Kidney epithelial cell (primary cell): ENCODE data around the gene CEBPG. TPM values are rescaled to one million over a fixed set of nuclear protein-coding genes. Genes with fewer than 3 reads are reported as not detected.

Experiments used
- DNase-seq: peaks from one replicate; pipeline ENCODE4 v3.0.0-alpha.2; 2010; ENCODE audit warnings: low read depth
- H3K27me3 ChIP-seq: 2 replicates; pipeline ENCODE4 v1.6.0; 2011; ENCODE audit warnings: low read length; ENCODE audit not compliant: control insufficient read depth, insufficient read depth
- H3K36me3 ChIP-seq: 2 replicates; pipeline ENCODE4 v1.5.1; 2011; ENCODE audit warnings: low read length; ENCODE audit not compliant: control insufficient read depth, insufficient read depth
- H3K4me3 ChIP-seq: 2 replicates; pipeline ENCODE4 v1.5.1; 2011; ENCODE audit warnings: low read depth, mild to moderate bottlenecking, control low read depth, low read length
- total RNA-seq: library from RNA; depleted of rRNA; stranded (reverse); fragments of >200 nt; gene quantifications from 2 replicates; pipeline ENCODE4 v1.2.3, GENCODE V29; 2015
- TF ChIP-seq, protein P1 (sequence below): IDR thresholded peaks from 2 replicates; pipeline ENCODE4 v1.5.1; 2011; ENCODE audit warnings: mild to moderate bottlenecking, moderate library complexity, low read length, control low read depth, inconsistent platforms; ENCODE audit not compliant: insufficient read depth, poor library complexity, severe bottlenecking

CEBPG gene
- total RNA-seq, 1 donor from 2014 or later: 55.7 TPM

GRCh38 chr19:33399745-33400681, 26.5 kb downstream of the CEBPG start:
- H3K4me3 ChIP-seq: no peak overlapping the region
- H3K27me3 ChIP-seq: no peaks in the 10 kb centered on the region
- DNase-seq: no peak
- TF ChIP-seq, protein P1, sequence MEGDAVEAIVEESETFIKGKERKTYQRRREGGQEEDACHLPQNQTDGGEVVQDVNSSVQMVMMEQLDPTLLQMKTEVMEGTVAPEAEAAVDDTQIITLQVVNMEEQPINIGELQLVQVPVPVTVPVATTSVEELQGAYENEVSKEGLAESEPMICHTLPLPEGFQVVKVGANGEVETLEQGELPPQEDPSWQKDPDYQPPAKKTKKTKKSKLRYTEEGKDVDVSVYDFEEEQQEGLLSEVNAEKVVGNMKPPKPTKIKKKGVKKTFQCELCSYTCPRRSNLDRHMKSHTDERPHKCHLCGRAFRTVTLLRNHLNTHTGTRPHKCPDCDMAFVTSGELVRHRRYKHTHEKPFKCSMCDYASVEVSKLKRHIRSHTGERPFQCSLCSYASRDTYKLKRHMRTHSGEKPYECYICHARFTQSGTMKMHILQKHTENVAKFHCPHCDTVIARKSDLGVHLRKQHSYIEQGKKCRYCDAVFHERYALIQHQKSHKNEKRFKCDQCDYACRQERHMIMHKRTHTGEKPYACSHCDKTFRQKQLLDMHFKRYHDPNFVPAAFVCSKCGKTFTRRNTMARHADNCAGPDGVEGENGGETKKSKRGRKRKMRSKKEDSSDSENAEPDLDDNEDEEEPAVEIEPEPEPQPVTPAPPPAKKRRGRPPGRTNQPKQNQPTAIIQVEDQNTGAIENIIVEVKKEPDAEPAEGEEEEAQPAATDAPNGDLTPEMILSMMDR: no peak
- H3K36me3 ChIP-seq: no peaks in the 10 kb centered on the region

DNA sequence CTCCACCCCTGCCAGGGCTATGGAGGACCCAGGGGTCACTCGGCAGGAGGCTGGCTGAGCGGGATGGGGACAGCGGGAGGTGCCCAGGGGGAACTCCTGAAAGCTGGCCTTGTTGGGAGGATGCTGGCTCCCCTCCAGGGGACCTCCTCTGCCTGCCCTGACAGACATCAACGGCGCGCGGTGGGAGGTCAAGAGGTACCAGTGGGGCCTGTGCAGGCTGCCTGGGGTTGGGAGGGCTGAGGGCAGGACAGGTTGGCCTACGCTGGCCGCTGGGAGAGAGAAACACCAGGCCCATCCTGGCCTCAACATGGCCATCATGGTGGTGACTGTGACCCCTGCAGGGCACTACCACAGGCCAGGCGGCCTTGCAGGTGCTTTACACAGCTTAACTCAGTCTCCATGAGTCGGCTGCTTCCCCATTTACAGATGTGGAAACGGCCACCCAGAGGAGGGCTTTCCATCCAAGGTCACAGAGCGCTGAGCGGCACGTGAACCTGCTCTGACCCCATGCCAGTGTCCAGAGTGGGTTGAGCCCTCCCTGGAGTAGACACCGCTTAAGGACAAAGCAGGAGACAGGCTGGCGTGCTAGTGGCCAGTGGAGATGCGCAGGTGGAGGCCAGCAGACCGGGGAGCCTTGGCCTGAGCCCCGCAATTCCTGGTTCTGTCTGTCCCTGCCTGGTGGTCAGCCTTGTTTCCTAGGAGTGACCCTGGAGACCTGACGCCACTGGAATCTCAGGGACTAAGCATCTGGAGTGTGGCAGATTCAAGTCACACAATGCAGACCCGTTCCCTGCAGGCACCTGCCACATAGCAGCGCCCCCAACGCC, 27.6 kb downstream of the CEBPG start:
- Histone ChIP-seq H3K27me3 (no peaks in the 10 kb centered on the region), H3K4me3 (no peak overlapping the region), H3K36me3 (no peaks in the 10 kb centered on the region)
- no peak for DNase-seq
- TF ChIP-seq, protein P1: no peak

GRCh38 chr19:33401683-33402420, 28.3 kb downstream of the CEBPG start:
- TF ChIP-seq, protein P1: no peak
- Histone ChIP-seq H3K36me3 (no peaks in the 10 kb centered on the region), H3K4me3 (no peak overlapping the region), H3K27me3 (no peaks in the 10 kb centered on the region)
- no peak for DNase-seq

DNA sequence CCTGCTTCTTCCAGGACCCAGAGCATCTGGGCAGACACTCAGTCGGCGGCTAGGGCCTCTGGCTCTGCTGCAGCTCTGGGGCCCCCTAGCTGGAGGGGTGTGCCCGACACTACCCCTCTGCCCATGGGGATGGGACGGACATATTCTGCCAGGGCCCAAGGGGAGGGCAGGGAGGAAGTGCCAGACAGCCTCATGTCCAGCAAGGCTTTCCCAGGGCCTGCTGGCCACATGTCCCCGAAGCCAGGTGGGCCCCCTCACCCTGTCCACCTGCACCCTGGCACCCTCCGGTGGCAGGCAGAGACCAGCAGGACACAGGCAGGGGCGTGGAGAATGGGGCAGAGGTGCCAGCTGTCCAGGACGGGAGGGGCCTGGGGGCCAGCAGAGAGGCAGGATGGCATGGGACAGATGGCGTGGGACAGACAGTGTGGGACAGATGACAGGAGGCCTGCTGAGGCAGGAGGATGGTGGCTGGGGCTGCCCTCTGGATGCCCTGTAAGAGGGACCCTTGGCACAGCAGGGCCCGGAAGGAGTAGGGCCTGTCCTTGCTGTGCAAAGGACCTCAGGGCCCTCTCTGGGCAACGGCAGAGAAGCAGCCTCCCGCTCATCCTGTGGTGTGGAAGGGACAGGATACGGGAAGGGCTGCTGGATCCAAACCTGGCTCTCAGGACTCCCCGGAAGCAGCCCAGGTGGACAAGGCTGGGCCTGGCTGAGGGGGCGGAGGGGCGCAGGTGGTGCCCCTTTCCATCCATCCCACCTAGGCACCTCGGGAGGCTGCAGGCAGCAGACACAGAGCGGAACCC, 29.1 kb downstream of the CEBPG start:
- Histone ChIP-seq H3K36me3 (no peaks in the 10 kb centered on the region), H3K27me3 (no peaks in the 10 kb centered on the region), H3K4me3 (no peak overlapping the region)
- TF ChIP-seq, protein P1: peak; percentile 9
- no peak for DNase-seq
